Activated T-cell treated with anti-CD3 and anti-CD28 coated beads, Interleukin-2, amount 50 U/mL, for 48 hours (primary cell): ENCODE measurements around the gene GPSM3.
A peak's percentile ranks its signal among the peaks of the same experiment; 100 is the strongest.
"Not testable (repeated sequence)": the region's sequence is repeated elsewhere in the genome, so short reads cannot be mapped to it uniquely, and the experiment has no call there.

Source experiments
- DNase-seq, 2 experiments: peaks; one replicate each; pipeline ENCODE4 v3.0.0-alpha.2; 2020

Gene GPSM3

GRCh38 chr6:32200711-32201475 lies 8.4 kb upstream of the GPSM3 start:
- DNase-seq: no peak

GRCh38 chr6:32198866-32199265 lies 6.4 kb upstream of the GPSM3 start:
- DNase-seq: no peak

- DNase-seq: no peak
These were observed 5.9 kb upstream of the GPSM3 start for GRCh38 chr6:32198345-32198696.

- DNase-seq: peak in 1 of 2 experiments; percentile 20
These were observed 4.5 kb upstream of the GPSM3 start for GRCh38 chr6:32196682-32197616.

- DNase-seq: peak; percentile 80 to 82
These were observed 3.6 kb upstream of the GPSM3 start for GRCh38 chr6:32195902-32196681.

- DNase-seq: peak; percentile 100
These were observed 3.1 kb upstream of the GPSM3 start for GRCh38 chr6:32195652-32195901.

GRCh38 chr6:32194825-32195651 lies 2.6 kb upstream of the GPSM3 start:
- DNase-seq: peak; percentile 51 to 63

GRCh38 chr6:32194388-32194787 lies 1.9 kb upstream of the GPSM3 start:
- no peak for DNase-seq

GRCh38 chr6:32193096-32193495 lies 653 bp upstream of the GPSM3 start:
- peak in 1 of 2 experiments; percentile 23 for DNase-seq

GRCh38 chr6:32191696-32192607 lies 491 bp downstream of the GPSM3 start:
- DNase-seq: peak; percentile 38 to 39

GRCh38 chr6:32190911-32191677 lies 1.3 kb downstream of the GPSM3 start:
- peak; percentile 28 to 31 for DNase-seq

GRCh38 chr6:32190054-32190851 lies 2.2 kb downstream of the GPSM3 start, which contains the start of gene PBX2:
Gene PBX2 (minus strand): TSS chr6:32190202. CDS start chr6:32189915, 287 bp downstream.
- DNase-seq: peak; percentile 80 to 85

GRCh38 chr6:32189742-32190053 lies 2.7 kb downstream of the GPSM3 start:
- no peak for DNase-seq

- DNase-seq: no peak
These were observed 3.2 kb downstream of the GPSM3 start for GRCh38 chr6:32189069-32189741.

- no peak for DNase-seq
These were observed 3.9 kb downstream of the GPSM3 start for GRCh38 chr6:32188381-32189068.

GRCh38 chr6:32187725-32188380 lies 4.6 kb downstream of the GPSM3 start:
- not testable (repeated sequence) for DNase-seq

- no peak for DNase-seq
These were observed 5.3 kb downstream of the GPSM3 start for GRCh38 chr6:32187009-32187709.
